Mucosa of rectum (tissue), 2 donors: ENCODE measurements around the gene ROPN1B.
"Not testable (repeated sequence)": the region's sequence is repeated elsewhere in the genome, so short reads cannot be mapped to it uniquely, and the experiment has no call there.

Experiments used
- H3K27ac ChIP-seq, 2 donors: one replicate each; pipeline ENCODE4 v1.7.0; 2013; ENCODE audit warnings: inconsistent platforms in 2 of 2, low read depth in 2 of 2, low read length in 2 of 2
- H3K27me3 ChIP-seq, 2 donors: one replicate each; pipeline ENCODE4 v1.7.0; 2013; ENCODE audit warnings: low read length in 2 of 2; ENCODE audit not compliant: control insufficient read depth in 2 of 2, insufficient read depth in 2 of 2
- H3K36me3 ChIP-seq, 2 donors: one replicate each; pipeline ENCODE4 v1.7.0; 2013; ENCODE audit warnings: low read length in 2 of 2; ENCODE audit not compliant: control insufficient read depth in 2 of 2, insufficient read depth in 2 of 2
- H3K4me1 ChIP-seq, 2 donors: one replicate each; pipeline ENCODE4 v1.7.0; 2013; ENCODE audit warnings: low read length in 2 of 2, mild to moderate bottlenecking in 1 of 2; ENCODE audit not compliant: control insufficient read depth in 2 of 2, insufficient read depth in 2 of 2
- H3K4me3 ChIP-seq, 2 donors: one replicate each; pipeline ENCODE4 v1.7.0; 2013; ENCODE audit warnings: low read length in 2 of 2
- H3K9ac ChIP-seq, 2 donors: one replicate each; pipeline ENCODE4 v1.7.0; 2013; ENCODE audit warnings: low read length in 2 of 2, low read depth in 1 of 2, mild to moderate bottlenecking in 1 of 2
- H3K9me3 ChIP-seq, 2 donors: one replicate each; pipeline ENCODE4 v1.7.0; 2013; ENCODE audit warnings: low read length in 2 of 2; ENCODE audit not compliant: control insufficient read depth in 2 of 2
- donor health status: healthy.
- donor health status: Normal muscosa, but diverticular disease.

Gene ROPN1B

GRCh38 chr3:125931355-125931880, 37.6 kb upstream of the ROPN1B start:
- H3K4me3 ChIP-seq, H3K36me3 ChIP-seq, H3K27ac ChIP-seq, H3K9ac ChIP-seq, H3K27me3 ChIP-seq, H3K9me3 ChIP-seq, H3K4me1 ChIP-seq: not testable (repeated sequence)

GRCh38 chr3:125933397-125934173, 35.4 kb upstream of the ROPN1B start:
- not testable (repeated sequence) for H3K9ac ChIP-seq, H3K4me1 ChIP-seq, H3K27me3 ChIP-seq, H3K36me3 ChIP-seq, H3K4me3 ChIP-seq, H3K27ac ChIP-seq, H3K9me3 ChIP-seq

- H3K9ac ChIP-seq, H3K27ac ChIP-seq, H3K4me1 ChIP-seq, H3K4me3 ChIP-seq, H3K36me3 ChIP-seq, H3K9me3 ChIP-seq, H3K27me3 ChIP-seq: not testable (repeated sequence)
Measured at GRCh38 chr3:125935252-125935874, 33.6 kb upstream of the ROPN1B start.

GRCh38 chr3:125936210-125936815, 32.7 kb upstream of the ROPN1B start:
- H3K4me3 ChIP-seq, H3K27ac ChIP-seq, H3K27me3 ChIP-seq, H3K9me3 ChIP-seq, H3K36me3 ChIP-seq, H3K9ac ChIP-seq, H3K4me1 ChIP-seq: not testable (repeated sequence)

GRCh38 chr3:125936891-125937290, 32.1 kb upstream of the ROPN1B start:
- not testable (repeated sequence) for H3K9me3 ChIP-seq, H3K9ac ChIP-seq, H3K27ac ChIP-seq, H3K27me3 ChIP-seq, H3K36me3 ChIP-seq, H3K4me1 ChIP-seq, H3K4me3 ChIP-seq

GRCh38 chr3:125947806-125948205, 21.2 kb upstream of the ROPN1B start:
- H3K27me3 ChIP-seq, H3K9me3 ChIP-seq, H3K4me3 ChIP-seq, H3K9ac ChIP-seq, H3K4me1 ChIP-seq, H3K27ac ChIP-seq, H3K36me3 ChIP-seq: not testable (repeated sequence)

- not testable (repeated sequence) for H3K27me3 ChIP-seq, H3K36me3 ChIP-seq, H3K4me1 ChIP-seq, H3K27ac ChIP-seq, H3K9me3 ChIP-seq, H3K9ac ChIP-seq, H3K4me3 ChIP-seq
Measured at GRCh38 chr3:125948901-125949300, 20.1 kb upstream of the ROPN1B start.

- H3K4me1 ChIP-seq, H3K9me3 ChIP-seq, H3K9ac ChIP-seq, H3K27ac ChIP-seq, H3K36me3 ChIP-seq, H3K4me3 ChIP-seq, H3K27me3 ChIP-seq: not testable (repeated sequence)
Measured at GRCh38 chr3:125951176-125951575, 17.8 kb upstream of the ROPN1B start.

- not testable (repeated sequence) for H3K27ac ChIP-seq, H3K9ac ChIP-seq, H3K27me3 ChIP-seq, H3K4me1 ChIP-seq, H3K36me3 ChIP-seq, H3K4me3 ChIP-seq, H3K9me3 ChIP-seq
Measured at GRCh38 chr3:125957020-125957419, 12.0 kb upstream of the ROPN1B start.

GRCh38 chr3:125957674-125958510, 11.1 kb upstream of the ROPN1B start:
- Histone ChIP-seq H3K9ac (no peak overlapping the region), H3K9me3 (no peaks in the 10 kb centered on the region), H3K27me3 (peaks cover 0 to 7% of the 10 kb centered on the region in 2 donors), H3K27ac (no peak overlapping the region), H3K4me1 (no peaks in the 10 kb centered on the region), H3K36me3 (no peaks in the 10 kb centered on the region), H3K4me3 (no peak overlapping the region)
